Trophoblast cell (in vitro differentiated cells and primary cell): Measurements from ENCODE around the gene KIFC3.
A peak's percentile ranks its signal among the peaks of the same experiment; 100 is the strongest.
"Not testable (repeated sequence)": the region's sequence is repeated elsewhere in the genome, so short reads cannot be mapped to it uniquely, and the experiment has no call there.

Experiments used
- DNase-seq, 2 donors: peaks; one replicate each; pipeline ENCODE4 v3.0.0-alpha.2; 2016
- H2AFZ ChIP-seq: 2 replicates; pipeline ENCODE4 v1.6.1; 2013; ENCODE audit warnings: low read length, moderate library complexity, mild to moderate bottlenecking; ENCODE audit not compliant: insufficient read depth, poor library complexity
- H2AK5ac ChIP-seq: 2 replicates; pipeline ENCODE4 v1.6.1; 2013; ENCODE audit warnings: mild to moderate bottlenecking, low read length
- H2BK120ac ChIP-seq: 2 replicates; pipeline ENCODE4 v1.6.1; 2013; ENCODE audit warnings: low read length, mild to moderate bottlenecking, moderate library complexity; ENCODE audit not compliant: insufficient read depth, poor library complexity
- H2BK12ac ChIP-seq: 2 replicates; pipeline ENCODE4 v1.6.1; 2013; ENCODE audit warnings: mild to moderate bottlenecking, low read length, moderate library complexity
- H2BK5ac ChIP-seq: 2 replicates; pipeline ENCODE4 v1.6.1; 2013; ENCODE audit warnings: low read length, low read depth, moderate library complexity, mild to moderate bottlenecking; ENCODE audit not compliant: poor library complexity
- H3K14ac ChIP-seq: 2 replicates; pipeline ENCODE4 v1.6.1; 2013; ENCODE audit warnings: mild to moderate bottlenecking, low read length
- H3K18ac ChIP-seq: 2 replicates; pipeline ENCODE4 v1.6.1; 2013; ENCODE audit warnings: mild to moderate bottlenecking, low read length
- H3K23ac ChIP-seq: 2 replicates; pipeline ENCODE4 v1.6.1; 2013; ENCODE audit warnings: low read length
- H3K27ac ChIP-seq: 2 replicates; pipeline ENCODE4 v1.5.1; 2013; ENCODE audit warnings: low read depth, mild to moderate bottlenecking, inconsistent platforms, low read length, moderate library complexity
- H3K27me3 ChIP-seq: 2 replicates; pipeline ENCODE4 v1.6.1; 2013; ENCODE audit warnings: inconsistent platforms, mild to moderate bottlenecking, low read length, moderate library complexity; ENCODE audit not compliant: insufficient read depth
- H3K36me3 ChIP-seq, 2 experiments: 1 replicate in 1 of 2; 2 replicates in 1 of 2; pipeline ENCODE4 v1.6.1; 2013; ENCODE audit warnings: low read length in 2 of 2, mild to moderate bottlenecking in 2 of 2, moderate library complexity in 1 of 2; ENCODE audit not compliant: insufficient read depth in 2 of 2, control insufficient read depth in 1 of 2
- H3K4ac ChIP-seq: 2 replicates; pipeline ENCODE4 v1.6.1; 2013; ENCODE audit warnings: low read depth, mild to moderate bottlenecking, low read length, moderate library complexity
- H3K4me1 ChIP-seq, 2 experiments: 1 replicate in 1 of 2; 2 replicates in 1 of 2; pipeline ENCODE4 v1.6.1; 2013; ENCODE audit warnings: low read length in 2 of 2, mild to moderate bottlenecking in 2 of 2, moderate library complexity in 1 of 2; ENCODE audit not compliant: insufficient read depth in 2 of 2, control insufficient read depth in 1 of 2
- H3K4me2 ChIP-seq: 2 replicates; pipeline ENCODE4 v1.6.1; 2013; ENCODE audit warnings: inconsistent platforms, mild to moderate bottlenecking, low read length, moderate library complexity
- H3K4me3 ChIP-seq: 2 replicates; pipeline ENCODE4 v1.5.1; 2013; ENCODE audit warnings: mild to moderate bottlenecking, low read depth, low read length, inconsistent platforms
- H3K79me1 ChIP-seq: one replicate; pipeline ENCODE4 v1.6.1; 2013; ENCODE audit warnings: low read length
- H3K79me2 ChIP-seq: 2 replicates; pipeline ENCODE4 v1.6.1; 2013; ENCODE audit warnings: low read length, mild to moderate bottlenecking; ENCODE audit not compliant: control insufficient read depth, insufficient read depth, poor library complexity
- H3K9ac ChIP-seq: 2 replicates; pipeline ENCODE4 v1.6.1; 2013; ENCODE audit warnings: mild to moderate bottlenecking, low read length
- H3K9me3 ChIP-seq: 2 replicates; pipeline ENCODE4 v1.6.1; 2013; ENCODE audit warnings: low read depth, mild to moderate bottlenecking, control low read depth, inconsistent platforms, low read length; ENCODE audit not compliant: insufficient read depth
- H4K12ac ChIP-seq: 2 replicates; pipeline ENCODE4 v1.6.1; 2013; ENCODE audit warnings: low read depth, mild to moderate bottlenecking, low read length, moderate library complexity
- H4K8ac ChIP-seq: 2 replicates; pipeline ENCODE4 v1.6.1; 2013; ENCODE audit warnings: low read depth, mild to moderate bottlenecking, low read length, moderate library complexity
- H4K91ac ChIP-seq: one replicate; pipeline ENCODE4 v1.6.1; 2013; ENCODE audit warnings: low read depth, mild to moderate bottlenecking, low read length, moderate library complexity
- WGBS: extraction: QIAGEN DNeasy Blood & Tissue Kit; methylation state at CpG from one replicate; pipeline ENCODE4 v1.1.7; 2013; ENCODE audit warnings: missing lambda C conversion rate; ENCODE audit not compliant: insufficient read length, insufficient coverage; ENCODE audit errors: extremely low coverage; 5-methylcytosine and 5-hydroxymethylcytosine counted together

Gene KIFC3

DNA sequence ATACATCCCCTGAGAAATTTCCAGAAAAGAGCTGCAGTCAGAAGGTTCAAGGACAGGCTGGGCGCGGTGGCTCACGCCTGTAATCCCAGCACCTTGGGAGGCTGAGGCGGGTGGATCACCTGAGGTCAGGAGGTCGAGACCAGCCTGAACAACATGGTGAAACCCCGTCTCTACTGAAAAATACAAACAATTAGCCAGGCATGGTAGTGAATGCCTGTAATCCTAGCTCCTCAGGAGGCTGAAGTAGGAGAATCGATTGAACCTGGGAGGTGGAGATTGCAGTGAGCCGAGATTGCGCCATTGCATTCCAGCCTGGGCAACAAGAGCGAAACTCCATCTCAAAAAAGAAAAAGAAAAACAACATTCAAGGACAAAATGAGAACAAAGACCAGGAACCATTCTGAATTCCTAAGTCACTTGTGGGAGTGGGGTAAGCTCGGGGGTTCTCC, 19.7 kb downstream of the KIFC3 start:
- not testable (repeated sequence) for H3K4me1 ChIP-seq, H3K4ac ChIP-seq, H3K18ac ChIP-seq, H3K79me1 ChIP-seq, H2AK5ac ChIP-seq, H3K4me2 ChIP-seq, H3K14ac ChIP-seq, H2BK5ac ChIP-seq, H4K12ac ChIP-seq, H3K27me3 ChIP-seq, H3K9me3 ChIP-seq, H2AFZ ChIP-seq, H2BK12ac ChIP-seq, H2BK120ac ChIP-seq, H3K27ac ChIP-seq, H3K23ac ChIP-seq, H3K9ac ChIP-seq, H3K4me3 ChIP-seq, H4K8ac ChIP-seq, H3K79me2 ChIP-seq, DNase-seq, H4K91ac ChIP-seq
- no CpG with 5 or more reads among the region's 11 CpGs for WGBS
- H3K36me3 ChIP-seq = peaks cover 32 to 46% of the 10 kb centered on the region in 2 experiments

DNA sequence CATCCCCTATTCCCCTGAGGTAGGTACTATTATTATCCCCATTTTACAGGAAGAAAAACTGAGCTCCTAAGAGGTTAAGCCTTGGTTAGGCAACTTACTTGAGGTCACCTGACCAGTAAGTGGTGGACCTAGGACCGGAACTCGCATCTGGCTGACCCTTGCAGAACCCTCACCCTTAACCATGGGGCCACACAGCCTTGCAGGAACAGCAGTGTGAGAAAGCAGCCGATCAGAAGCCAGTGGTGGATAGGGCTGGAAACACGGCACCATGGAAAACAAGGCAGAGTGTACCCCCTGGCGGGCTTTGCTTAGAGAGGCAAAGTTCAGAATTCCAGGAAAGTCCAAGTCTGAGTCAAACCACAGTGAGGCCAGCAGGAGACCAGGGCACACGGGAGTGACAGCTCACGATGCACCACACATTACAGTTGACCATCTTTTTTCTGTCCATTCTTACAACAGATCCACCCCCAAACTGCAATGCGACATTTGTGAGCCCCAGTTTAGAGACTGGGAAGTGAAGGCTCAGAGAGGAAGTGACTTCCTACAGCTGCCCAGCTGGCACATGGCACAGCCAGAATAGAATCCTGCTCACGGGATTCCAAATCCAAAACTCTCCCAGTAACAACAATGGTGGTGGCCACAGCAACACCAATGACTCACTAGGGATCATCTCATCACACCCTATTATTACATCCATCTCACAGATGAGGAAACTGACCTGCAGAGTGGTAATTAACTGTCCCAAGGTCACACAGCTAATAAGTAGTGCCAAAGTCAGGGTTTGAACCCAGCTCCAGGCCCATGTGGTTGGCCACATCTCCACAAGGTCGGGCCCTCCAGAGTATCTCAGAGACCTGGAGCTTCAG, 20.3 kb downstream of the KIFC3 start:
- no peak overlapping the region for H2BK12ac ChIP-seq
- H3K4me2 ChIP-seq = no peak overlapping the region
- H3K4me3 ChIP-seq = no peak overlapping the region
- H3K79me1 ChIP-seq = no peaks in the 10 kb centered on the region
- H4K91ac ChIP-seq = no peak overlapping the region
- H3K27ac ChIP-seq = no peak overlapping the region
- no peak overlapping the region for H4K8ac ChIP-seq
- H3K9me3 ChIP-seq = peaks cover 2% of the 10 kb centered on the region
- no peak overlapping the region for H3K4ac ChIP-seq
- H3K79me2 ChIP-seq = no peaks in the 10 kb centered on the region
- H2BK120ac ChIP-seq = no peak overlapping the region
- peaks cover 0 to 4% of the 10 kb centered on the region in 2 experiments for H3K4me1 ChIP-seq
- H3K18ac ChIP-seq = peak overlapping the region; percentile 7
- DNase-seq = peak in 1 of 2 donors; percentile 13
- no peak overlapping the region for H2BK5ac ChIP-seq
- no peak overlapping the region for H3K23ac ChIP-seq
- H2AK5ac ChIP-seq = no peak overlapping the region
- no CpG with 5 or more reads among the region's 10 CpGs for WGBS
- H3K14ac ChIP-seq = no peak overlapping the region
- no peak overlapping the region for H2AFZ ChIP-seq
- no peaks in the 10 kb centered on the region for H3K27me3 ChIP-seq
- H3K36me3 ChIP-seq = peaks cover 26 to 39% of the 10 kb centered on the region in 2 experiments
- no peak overlapping the region for H3K9ac ChIP-seq
- no peak overlapping the region for H4K12ac ChIP-seq

DNA sequence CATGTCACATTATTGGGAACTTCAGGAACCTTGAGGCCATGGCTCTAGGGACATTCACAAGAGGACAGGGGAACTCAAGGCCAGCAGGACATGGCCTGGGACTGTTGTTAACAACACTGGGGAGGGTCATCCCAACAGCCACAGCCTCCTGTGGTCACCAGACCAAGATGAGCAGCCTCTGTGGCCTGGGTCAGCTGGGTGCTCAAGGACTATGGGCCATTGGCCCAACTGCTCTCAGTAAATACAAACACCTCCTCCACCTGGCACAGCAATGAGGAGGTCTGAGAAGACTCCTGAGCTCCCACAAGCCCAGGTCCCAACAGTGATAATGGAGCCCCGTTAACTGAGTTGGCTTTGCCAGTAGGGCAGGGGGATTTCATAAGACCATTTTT, 20.9 kb downstream of the KIFC3 start:
- Histone ChIP-seq H2AK5ac (no peak overlapping the region), H3K9ac (no peak overlapping the region), H3K4me2 (no peak overlapping the region), H4K91ac (no peak overlapping the region), H2BK12ac (no peak overlapping the region), H3K9me3 (no peaks in the 10 kb centered on the region), H2AFZ (no peak overlapping the region), H3K4ac (no peak overlapping the region), H3K36me3 (peaks cover 28 to 34% of the 10 kb centered on the region in 2 experiments), H3K27ac (no peak overlapping the region), H3K4me3 (no peak overlapping the region), H4K8ac (no peak overlapping the region), H3K18ac (no peak overlapping the region), H2BK120ac (no peak overlapping the region), H3K23ac (no peak overlapping the region), H3K4me1 (peaks cover 3 to 4% of the 10 kb centered on the region in 2 experiments), H3K79me2 (no peaks in the 10 kb centered on the region), H3K79me1 (no peaks in the 10 kb centered on the region), H4K12ac (no peak overlapping the region), H2BK5ac (no peak overlapping the region), H3K14ac (no peak overlapping the region), H3K27me3 (no peaks in the 10 kb centered on the region)
- no CpG with 5 or more reads among the region's 1 CpG for WGBS
- DNase-seq = no peak

DNA sequence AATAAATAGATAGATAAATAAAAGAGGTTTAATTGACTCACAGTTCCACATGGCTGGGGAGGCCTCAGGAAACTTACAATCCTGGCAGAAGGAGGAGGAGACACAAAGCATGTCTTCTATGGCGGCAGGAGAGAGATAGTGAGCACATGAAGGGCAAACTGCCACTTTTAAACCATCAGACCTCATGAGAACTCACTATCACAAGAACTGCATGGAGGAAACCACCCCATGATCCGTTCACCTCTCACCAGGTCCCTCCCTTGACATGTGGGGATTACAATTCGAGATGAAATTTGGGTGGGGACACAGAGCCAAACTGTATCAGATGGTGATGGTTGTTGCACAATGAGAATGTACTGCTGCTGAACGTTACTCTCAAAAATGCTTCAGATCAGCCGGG, 22.5 kb downstream of the KIFC3 start:
- H2BK5ac ChIP-seq, H3K4me1 ChIP-seq, H4K12ac ChIP-seq, H3K4me3 ChIP-seq, H2BK12ac ChIP-seq, H3K79me1 ChIP-seq, H3K4ac ChIP-seq, H3K23ac ChIP-seq, H3K18ac ChIP-seq, H4K8ac ChIP-seq, H3K14ac ChIP-seq, H2BK120ac ChIP-seq, H3K9ac ChIP-seq, H3K27me3 ChIP-seq, H3K9me3 ChIP-seq, H4K91ac ChIP-seq, H3K4me2 ChIP-seq, H3K27ac ChIP-seq, H3K79me2 ChIP-seq, H2AK5ac ChIP-seq, H2AFZ ChIP-seq: not testable (repeated sequence)
- no CpG with 5 or more reads among the region's 5 CpGs for WGBS
- H3K36me3 ChIP-seq = peaks cover 21 to 22% of the 10 kb centered on the region in 2 experiments
- DNase-seq = peak in 1 of 2 donors; percentile 49
